GM21526 (cell line): ENCODE data around the gene PIP5K1B.

Experiments used
- ATAC-seq: cut with Tn5 transposase; IDR thresholded peaks from one replicate; pipeline ENCODE4 v1.9.1; 2021; ENCODE audit warnings: moderate library complexity; ENCODE audit not compliant: unreplicated experiment, low FRiP score

The PIP5K1B gene

DNA sequence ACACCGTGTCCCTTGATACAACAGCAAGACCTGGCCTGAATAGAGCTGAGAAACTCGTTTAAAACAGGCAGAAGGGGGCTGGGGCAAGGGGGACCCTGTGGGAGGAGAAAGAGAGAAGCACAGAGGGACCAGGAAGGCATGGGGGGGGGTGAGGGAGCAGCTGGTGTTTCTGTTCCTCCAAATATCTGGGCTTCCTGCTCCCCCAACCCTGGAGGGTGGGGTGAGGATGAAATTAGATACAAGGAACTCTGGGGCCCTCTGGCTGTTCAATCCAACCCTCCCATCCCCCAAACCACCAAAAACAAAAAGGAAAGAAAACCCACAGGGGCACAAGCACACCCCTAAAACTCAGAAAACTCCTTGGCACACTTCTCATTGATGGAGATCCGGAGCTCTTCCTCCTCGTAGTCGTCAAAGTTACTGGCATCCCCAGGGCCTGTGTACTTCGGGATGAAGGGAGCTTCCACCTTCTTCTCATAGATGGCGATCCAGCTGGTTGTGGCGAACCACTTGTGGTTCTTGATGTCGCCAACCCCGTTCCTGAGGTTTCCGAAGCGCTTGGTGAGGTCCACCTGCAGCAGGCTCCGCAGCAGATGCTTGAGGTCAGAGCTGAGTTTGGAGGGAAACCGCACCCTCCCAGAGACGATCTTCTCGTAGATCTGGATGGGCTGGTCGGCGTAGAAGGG lies 307.8 kb downstream of the PIP5K1B start:
- no peak for ATAC-seq

- no peak for ATAC-seq
Measured at GRCh38 chr9:69013382-69013727, 308.3 kb downstream of the PIP5K1B start.

- ATAC-seq, result no peak
Measured at GRCh38 chr9:69014013-69014412, 309.0 kb downstream of the PIP5K1B start, which contains the start of gene PRKACG. Gene PRKACG (minus strand): TSS chr9:69014113. CDS start chr9:69014092, 21 bp downstream.

- ATAC-seq, result no peak
Measured at GRCh38 chr9:69016191-69017096, 311.4 kb downstream of the PIP5K1B start.

DNA sequence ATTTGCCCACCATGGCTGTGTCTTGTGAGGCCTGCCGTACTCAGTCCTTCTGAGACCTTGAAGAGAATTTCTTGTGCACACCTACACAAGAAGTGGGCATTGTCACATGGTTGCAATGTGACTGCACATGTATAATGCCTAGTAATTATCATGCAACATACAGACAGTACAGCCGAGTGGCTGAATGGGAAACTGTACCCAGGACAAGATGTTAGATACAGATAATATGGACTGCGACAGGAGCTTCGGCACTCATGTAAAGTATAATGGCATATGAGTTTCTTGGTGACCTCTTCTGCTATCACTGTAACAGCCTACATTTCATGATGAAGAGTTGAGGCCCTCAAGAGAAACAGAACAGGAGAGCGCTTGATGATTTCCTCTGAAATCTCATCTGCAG lies 313.7 kb downstream of the PIP5K1B start:
- ATAC-seq, result no peak

- no peak for ATAC-seq
Measured at GRCh38 chr9:69019808-69020207, 314.8 kb downstream of the PIP5K1B start.

DNA sequence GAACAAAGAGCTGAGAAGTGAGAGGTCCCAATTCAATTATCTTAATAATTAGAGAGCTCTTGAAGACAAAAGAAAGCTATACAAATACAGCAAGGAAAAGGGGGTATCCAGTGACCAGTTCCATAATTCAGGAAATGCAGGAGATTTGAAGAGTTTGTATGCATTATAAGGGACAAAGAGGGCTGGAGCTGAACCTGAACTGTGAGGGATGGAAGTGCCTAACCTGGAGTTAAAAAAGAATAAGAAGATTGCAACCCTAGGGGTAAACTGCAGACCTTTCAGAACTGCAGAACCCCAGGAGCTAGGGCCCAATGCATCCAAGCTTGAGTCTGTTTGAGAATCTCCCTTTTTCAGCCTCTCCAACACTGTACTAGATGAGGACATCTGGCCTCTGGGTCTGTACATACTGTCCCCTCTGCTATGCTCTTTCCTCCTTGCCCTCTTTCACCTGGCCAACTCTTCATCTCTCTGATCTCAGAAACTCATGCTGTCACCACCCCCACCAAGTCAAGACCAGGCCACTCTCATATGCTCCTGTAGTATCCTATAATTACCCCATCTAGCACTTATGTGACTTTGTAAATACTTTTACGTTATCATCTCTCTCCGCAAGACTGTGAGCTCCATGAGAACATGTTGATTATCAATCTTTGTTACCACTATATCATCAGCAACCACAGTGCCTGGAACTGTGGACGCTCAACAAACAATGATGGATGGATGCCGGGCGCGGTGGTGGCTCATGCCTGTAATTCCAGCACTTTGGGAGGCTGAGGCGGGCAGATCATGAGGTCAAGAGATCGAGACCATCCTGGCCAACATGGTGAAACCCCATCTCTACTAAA lies 315.5 kb downstream of the PIP5K1B start:
- ATAC-seq, result no peak

GRCh38 chr9:69023650-69024049 lies 318.6 kb downstream of the PIP5K1B start:
- no peak for ATAC-seq

DNA sequence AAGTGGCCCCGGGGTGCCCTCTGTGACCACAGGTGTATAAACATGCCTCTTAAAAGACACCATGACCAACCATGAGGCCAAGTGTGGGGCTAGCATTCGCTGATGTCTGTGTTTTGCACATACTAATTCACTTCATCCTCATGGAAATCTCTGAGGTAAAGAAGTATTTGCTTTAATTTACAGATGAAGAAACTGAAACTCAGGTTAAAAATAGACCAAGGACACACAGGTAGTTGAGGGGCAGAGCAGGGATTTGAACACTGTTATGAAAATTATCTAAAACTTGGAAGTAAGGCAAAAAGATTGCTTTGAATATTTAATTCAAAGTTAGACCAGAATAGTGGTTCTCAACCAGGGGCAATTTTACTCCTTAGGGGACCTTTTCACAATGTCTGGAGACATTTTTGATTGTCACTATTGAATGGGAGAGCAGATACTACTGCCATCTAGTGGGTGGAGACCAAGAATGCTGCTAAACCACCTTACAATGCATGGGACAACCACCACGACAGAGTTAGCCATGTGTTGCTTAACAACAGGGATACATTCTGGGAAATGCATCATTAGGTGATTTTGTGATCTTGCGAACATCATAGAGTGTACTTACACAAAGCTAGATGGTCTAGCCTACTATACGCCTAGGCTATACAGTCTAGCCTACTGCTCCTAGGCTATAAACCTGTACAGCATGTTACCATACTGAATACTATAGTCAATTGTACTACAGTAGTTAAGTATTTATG lies 322.5 kb downstream of the PIP5K1B start:
- ATAC-seq, result peak; percentile 64

DNA sequence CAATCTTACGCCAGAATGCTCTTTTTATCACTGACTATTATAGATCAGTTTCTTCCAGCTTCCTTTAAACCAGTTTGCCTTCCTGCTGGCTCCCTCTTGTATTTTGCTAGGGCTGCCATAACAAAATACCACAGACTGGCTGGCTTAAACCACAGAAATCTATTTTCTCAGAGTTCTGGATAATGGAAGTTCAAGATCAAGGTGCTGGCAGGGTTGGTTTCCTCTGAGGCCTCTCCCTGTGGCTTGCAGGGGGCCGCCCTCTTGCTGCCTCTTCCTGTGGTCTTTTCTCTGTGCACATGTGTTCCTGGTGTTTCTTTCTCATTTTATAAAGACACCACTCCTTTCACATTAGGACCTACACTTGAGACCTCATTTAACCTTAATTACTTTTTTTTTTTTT lies 323.7 kb downstream of the PIP5K1B start:
- no peak for ATAC-seq

GRCh38 chr9:69029535-69029934 lies 324.5 kb downstream of the PIP5K1B start:
- ATAC-seq, result no peak

GRCh38 chr9:69030851-69031645 lies 326.0 kb downstream of the PIP5K1B start:
- no peak for ATAC-seq

DNA sequence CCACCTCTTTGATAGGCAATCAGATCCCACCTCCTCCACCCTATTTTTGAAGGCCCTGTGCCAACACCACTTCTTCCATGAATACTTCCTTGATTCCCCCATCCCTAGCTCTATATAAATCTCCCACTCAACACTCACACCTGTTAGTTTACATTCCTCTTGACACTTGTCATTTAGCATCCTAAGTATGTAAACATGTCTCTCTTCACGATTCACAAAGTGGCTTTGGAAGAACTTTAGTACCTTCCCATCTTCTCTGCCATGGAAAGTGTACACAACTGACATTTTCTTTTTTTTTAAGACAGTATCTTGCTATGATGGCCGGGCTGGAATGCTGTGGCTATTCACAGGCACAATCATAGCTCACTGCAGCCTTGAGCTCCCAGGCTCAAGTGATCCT lies 329.0 kb downstream of the PIP5K1B start:
- ATAC-seq, result no peak

- ATAC-seq, result peak; percentile 91
Measured at GRCh38 chr9:69035438-69036308, 330.6 kb downstream of the PIP5K1B start, which contains the start of gene FXN. Gene FXN (plus strand): TSS chr9:69035752. CDS start chr9:69035783, 31 bp downstream.

- peak; percentile 27 for ATAC-seq
Measured at GRCh38 chr9:69036309-69036708, 331.3 kb downstream of the PIP5K1B start.

DNA sequence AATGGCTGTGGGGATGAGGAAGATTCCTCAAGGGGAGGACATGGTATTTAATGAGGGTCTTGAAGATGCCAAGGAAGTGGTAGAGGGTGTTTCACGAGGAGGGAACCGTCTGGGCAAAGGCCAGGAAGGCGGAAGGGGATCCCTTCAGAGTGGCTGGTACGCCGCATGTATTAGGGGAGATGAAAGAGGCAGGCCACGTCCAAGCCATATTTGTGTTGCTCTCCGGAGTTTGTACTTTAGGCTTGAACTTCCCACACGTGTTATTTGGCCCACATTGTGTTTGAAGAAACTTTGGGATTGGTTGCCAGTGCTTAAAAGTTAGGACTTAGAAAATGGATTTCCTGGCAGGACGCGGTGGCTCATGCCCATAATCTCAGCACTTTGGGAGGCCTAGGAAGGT lies 331.8 kb downstream of the PIP5K1B start:
- no peak for ATAC-seq

DNA sequence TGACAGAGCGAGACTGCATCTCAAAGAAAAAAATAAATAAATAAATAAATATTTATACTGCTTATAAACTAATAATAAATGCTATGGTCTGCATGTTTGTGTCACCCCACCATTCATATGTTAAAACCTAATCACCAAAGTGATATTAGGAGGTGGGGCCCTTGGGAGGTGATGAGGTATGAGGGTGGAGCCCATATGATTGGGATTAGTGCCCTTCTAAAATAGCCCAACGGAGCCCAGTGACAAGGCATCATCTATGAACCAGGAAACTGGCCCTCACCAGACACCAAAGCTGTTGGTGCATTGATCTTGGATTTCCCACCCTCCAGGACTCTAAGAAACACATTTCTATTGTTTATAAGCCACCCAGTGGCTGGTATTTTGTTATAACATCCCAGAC lies 335.6 kb downstream of the PIP5K1B start:
- ATAC-seq, result no peak
